Activated effector memory CD4-positive, alpha-beta T cell treated with anti-CD3 and anti-CD28 coated beads, Interleukin-2, amount 50 U/mL, for 16 hours (primary cell): Measurements from ENCODE around the gene PLCG2.
"Not testable (repeated sequence)": the region's sequence is repeated elsewhere in the genome, so short reads cannot be mapped to it uniquely, and the experiment has no call there.

ENCODE experiments used
- DNase-seq: peaks from one replicate; pipeline ENCODE4 v3.0.0-alpha.2; 2020

The PLCG2 gene

GRCh38 chr16:81945665-81946064, 166.6 kb downstream of the PLCG2 start:
- no peak for DNase-seq

GRCh38 chr16:81946206-81946605, 167.1 kb downstream of the PLCG2 start:
- DNase-seq = no peak

DNA sequence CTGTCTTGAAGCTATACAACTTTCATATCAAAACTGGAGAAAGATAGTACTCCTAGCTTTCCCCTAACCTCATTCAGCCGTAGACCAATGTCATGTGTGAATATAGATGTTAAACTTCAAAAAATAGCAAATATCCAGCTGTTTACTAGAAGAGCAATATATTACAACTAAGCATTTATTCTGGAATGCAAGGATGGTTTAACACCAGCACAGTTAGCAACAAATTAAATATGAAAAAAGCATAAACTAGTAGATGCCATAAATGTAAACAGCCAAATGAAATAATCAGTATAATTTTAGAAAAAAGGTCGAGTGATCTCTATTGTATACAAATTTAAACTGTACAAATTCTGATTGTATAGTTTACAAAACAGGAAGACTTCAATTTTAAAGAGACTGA, 172.5 kb downstream of the PLCG2 start:
- DNase-seq = no peak

GRCh38 chr16:81956213-81956948, 177.3 kb downstream of the PLCG2 start:
- no peak for DNase-seq

GRCh38 chr16:81964808-81965207, 185.7 kb downstream of the PLCG2 start:
- DNase-seq = no peak

GRCh38 chr16:81967358-81967757, 188.3 kb downstream of the PLCG2 start:
- no peak for DNase-seq

- DNase-seq = no peak
Observed at GRCh38 chr16:81971853-81972252, 192.8 kb downstream of the PLCG2 start.

GRCh38 chr16:81973737-81974136, 194.6 kb downstream of the PLCG2 start:
- no peak for DNase-seq

GRCh38 chr16:81975637-81976036, 196.5 kb downstream of the PLCG2 start:
- no peak for DNase-seq

DNA sequence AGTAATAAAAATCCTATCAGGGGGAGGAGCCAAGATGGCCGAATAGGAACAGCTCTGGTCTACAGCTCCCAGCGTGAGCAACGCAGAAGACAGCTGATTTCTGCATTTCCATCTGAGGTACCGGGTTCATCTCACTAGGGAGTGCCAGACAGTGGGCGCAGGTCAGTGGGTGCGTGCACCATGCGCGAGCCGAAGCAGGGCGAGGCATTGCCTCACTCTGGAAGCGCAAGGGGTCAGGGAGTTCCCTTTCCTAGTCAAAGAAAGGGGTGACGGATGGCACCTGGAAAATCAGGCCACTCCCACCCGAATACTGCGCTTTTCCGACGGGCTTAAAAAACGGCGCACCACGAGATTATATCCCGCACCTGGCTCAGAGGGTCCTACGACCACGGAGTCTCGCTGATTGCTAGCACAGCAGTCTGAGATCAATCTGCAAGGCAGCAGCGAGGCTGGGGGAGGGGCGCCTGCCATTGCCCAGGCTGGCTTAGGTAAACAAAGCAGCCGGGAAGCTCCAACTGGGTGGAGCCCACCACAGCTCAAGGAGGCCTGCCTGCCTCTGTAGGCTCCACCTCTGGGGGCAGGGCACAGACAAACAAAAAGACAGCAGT, 198.3 kb downstream of the PLCG2 start:
- DNase-seq = not testable (repeated sequence)

- no peak for DNase-seq
Observed at GRCh38 chr16:81987121-81987520, 208.0 kb downstream of the PLCG2 start.

- DNase-seq = no peak
Observed at GRCh38 chr16:81987706-81988105, 208.6 kb downstream of the PLCG2 start.

- no peak for DNase-seq
Observed at GRCh38 chr16:81992859-81993258, 213.8 kb downstream of the PLCG2 start.

DNA sequence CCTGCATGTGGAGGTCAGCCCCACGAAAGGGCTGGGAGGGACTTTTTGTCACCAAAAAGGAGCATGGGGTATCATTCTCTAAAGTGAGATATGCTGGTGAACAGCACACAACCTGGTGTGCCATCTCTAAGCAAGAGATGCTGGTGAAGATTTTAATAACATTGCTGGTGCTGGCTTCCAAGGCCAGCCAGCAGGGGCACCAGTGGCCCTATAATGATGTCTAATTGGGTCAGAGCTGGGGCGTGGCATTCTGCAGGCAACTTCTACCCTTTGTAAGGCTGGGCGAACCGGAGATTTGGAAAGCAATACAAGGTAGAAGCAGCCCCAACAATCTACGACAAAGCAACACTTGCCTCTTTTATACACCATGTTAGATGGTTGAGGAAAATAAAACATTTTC, 215.4 kb downstream of the PLCG2 start:
- DNase-seq = no peak

GRCh38 chr16:81995651-81996050, 216.6 kb downstream of the PLCG2 start:
- DNase-seq = no peak

- no peak for DNase-seq
Observed at GRCh38 chr16:81996664-81997509, 217.8 kb downstream of the PLCG2 start.

DNA sequence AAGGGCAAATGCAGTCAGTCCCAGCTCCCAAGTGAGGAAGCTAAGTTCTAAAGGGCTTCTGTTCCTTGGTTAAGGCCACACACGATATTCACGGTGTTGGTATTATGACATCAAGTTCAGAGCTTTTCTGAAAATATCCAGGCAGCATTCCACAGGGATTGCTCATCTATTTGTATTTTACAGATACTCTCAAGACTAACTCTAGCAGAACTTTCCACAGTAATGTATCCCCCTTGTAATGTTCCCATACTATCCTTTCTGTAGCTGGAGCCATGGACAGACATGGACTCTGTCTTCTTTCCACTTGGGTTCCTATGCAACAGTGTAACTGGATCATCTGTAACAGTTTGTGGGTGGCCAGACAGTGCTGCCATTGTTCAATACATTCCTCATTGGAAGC, 218.6 kb downstream of the PLCG2 start:
- no peak for DNase-seq

GRCh38 chr16:82002831-82003230, 223.7 kb downstream of the PLCG2 start:
- DNase-seq = no peak

- no peak for DNase-seq
Observed at GRCh38 chr16:82004601-82005000, 225.5 kb downstream of the PLCG2 start.

DNA sequence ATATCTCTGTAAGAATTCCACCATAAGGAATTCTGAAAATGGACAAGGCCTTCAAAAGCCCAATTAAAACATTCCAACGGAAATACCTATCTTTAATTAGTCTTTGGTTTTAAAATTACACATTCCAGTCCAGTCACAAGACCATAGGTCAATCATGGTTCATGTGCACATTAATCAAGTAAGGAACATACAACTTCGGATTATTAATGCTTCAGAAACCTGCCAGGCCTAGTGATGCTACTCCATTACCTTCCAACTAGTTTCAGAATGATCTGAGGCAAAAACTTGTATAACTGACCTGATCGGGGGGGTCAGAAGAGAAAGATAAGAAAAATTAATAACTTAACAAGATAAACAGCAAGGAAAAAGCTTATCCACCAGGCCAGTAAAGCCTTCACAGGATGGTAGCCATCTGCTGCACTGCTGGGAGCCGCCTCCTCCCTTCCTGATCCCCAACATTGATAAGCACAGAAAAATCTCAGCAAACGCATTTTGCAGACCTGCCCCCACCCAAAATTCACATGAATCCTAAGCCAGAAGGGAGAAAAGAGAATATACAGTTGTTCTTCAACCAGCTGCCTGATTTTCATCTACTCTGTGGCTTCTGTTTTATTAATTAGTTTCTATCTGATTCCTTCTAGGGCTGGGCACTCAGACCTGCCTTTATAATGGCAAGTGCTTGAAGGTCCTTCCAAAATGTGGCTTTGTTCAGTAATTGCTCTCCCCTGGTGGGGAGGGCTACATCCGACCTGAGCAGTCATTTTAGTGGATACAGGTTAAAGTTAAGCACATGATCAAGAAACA, 226.1 kb downstream of the PLCG2 start:
- DNase-seq = no peak

DNA sequence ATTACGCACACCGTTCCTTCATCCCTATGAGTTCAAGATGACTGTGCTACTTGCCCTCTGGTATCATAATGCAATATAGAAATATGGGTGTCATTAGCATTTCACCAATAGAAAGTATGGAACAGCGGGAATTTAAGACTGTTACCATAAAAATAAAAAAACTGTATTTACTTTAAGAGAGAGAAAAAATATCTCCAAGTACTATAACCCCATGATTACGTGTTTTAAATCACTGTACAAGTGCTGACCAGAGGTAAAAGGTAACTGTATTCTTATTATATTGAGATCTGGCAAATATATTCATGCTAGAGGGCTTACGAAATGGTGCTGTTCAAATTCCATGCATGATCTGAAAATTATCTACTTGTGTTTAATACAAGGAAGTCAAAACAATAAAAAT, 226.9 kb downstream of the PLCG2 start:
- no peak for DNase-seq

GRCh38 chr16:82007189-82007588, 228.1 kb downstream of the PLCG2 start:
- DNase-seq = no peak
